ENCODE data around the gene SLC9A9. TPM values are rescaled to one million over a fixed set of nuclear protein-coding genes. Genes with fewer than 3 reads are reported as not detected.
A peak's percentile ranks its signal among the peaks of the same experiment; 100 is the strongest.

Gene SLC9A9
- polyA plus RNA-seq (2011; rRNA removed): 11.5 and 13.4 TPM in 2 replicates
- 25.3 and 38.6 TPM in 2 replicates for polyA minus RNA-seq (2011; rRNA and poly(A)+ RNA removed)

DNA sequence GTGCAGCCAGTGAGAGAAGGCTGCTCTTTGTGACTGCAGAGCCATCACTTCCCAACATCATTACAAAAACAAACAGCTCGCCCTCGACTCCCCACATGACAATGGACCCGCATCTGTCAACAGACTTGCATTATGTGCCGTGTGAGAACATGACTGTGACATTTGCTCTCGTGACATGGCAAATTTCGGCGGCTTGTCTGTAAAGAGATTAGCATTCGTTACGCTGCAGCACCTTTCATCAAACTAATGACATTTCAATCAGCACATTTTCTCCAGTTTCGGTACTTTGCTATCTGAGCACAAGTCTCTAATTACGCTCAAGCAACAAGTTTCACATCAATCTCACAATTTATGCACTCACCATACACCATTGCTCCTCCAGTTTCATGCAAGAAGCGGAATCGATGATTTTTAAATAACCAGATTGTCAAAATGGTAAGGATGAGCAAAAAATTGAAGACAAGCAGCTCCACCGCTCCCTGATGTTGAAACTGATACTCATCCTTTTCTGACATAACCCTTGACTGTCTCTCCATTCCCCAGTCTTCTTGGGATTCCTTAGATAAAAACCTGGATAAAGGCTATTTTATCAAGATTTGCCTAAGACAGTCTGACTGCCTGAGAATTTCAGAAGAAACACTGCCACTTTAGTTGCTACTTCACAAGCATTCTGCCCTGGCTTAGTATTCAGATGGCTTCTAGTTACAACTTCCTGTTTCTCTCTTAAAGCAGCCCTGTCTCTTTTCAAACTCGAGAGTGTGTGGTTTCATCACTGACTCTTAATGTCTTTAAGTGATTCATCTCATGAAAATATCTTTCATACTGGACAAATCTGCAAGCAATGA, at the start of gene SLC9A9:
Gene SLC9A9, minus strand, starts transcription at position 682 of the 845 bp plus-strand sequence. Its CDS starts 146 bp downstream, at position 536.
- H3K27me3 ChIP-seq (ENCODE audit: control insufficient read depth, insufficient read depth, low read length): no peaks in the 10 kb centered on the region
- no peak within 1 kb of the TSS for H3K27ac ChIP-seq (ENCODE audit: low read depth, low read length)
- H3K4me3 ChIP-seq (ENCODE audit: low read depth, low read length): peak within 1 kb of the TSS; percentile 73
- ChIA-PET POLR2A (no interaction called here), CTCF (interaction anchor here (1.1 kb wide), 1 partner anchor 35 kb away, joined by 3 read pairs; no protein-coding TSS in a partner anchor)
- no peaks in the 10 kb centered on the region for H3K9me3 ChIP-seq (ENCODE audit: control insufficient read depth, insufficient read depth, low read length)
- TF ChIP-seq, protein P1, sequence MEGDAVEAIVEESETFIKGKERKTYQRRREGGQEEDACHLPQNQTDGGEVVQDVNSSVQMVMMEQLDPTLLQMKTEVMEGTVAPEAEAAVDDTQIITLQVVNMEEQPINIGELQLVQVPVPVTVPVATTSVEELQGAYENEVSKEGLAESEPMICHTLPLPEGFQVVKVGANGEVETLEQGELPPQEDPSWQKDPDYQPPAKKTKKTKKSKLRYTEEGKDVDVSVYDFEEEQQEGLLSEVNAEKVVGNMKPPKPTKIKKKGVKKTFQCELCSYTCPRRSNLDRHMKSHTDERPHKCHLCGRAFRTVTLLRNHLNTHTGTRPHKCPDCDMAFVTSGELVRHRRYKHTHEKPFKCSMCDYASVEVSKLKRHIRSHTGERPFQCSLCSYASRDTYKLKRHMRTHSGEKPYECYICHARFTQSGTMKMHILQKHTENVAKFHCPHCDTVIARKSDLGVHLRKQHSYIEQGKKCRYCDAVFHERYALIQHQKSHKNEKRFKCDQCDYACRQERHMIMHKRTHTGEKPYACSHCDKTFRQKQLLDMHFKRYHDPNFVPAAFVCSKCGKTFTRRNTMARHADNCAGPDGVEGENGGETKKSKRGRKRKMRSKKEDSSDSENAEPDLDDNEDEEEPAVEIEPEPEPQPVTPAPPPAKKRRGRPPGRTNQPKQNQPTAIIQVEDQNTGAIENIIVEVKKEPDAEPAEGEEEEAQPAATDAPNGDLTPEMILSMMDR (IDR thresholded peaks at IDR 0.05; ENCODE audit: low read depth, low read length): no peak
- peak; percentile 30 for DNase-seq (ENCODE audit: low read depth, low spot score)

DNA sequence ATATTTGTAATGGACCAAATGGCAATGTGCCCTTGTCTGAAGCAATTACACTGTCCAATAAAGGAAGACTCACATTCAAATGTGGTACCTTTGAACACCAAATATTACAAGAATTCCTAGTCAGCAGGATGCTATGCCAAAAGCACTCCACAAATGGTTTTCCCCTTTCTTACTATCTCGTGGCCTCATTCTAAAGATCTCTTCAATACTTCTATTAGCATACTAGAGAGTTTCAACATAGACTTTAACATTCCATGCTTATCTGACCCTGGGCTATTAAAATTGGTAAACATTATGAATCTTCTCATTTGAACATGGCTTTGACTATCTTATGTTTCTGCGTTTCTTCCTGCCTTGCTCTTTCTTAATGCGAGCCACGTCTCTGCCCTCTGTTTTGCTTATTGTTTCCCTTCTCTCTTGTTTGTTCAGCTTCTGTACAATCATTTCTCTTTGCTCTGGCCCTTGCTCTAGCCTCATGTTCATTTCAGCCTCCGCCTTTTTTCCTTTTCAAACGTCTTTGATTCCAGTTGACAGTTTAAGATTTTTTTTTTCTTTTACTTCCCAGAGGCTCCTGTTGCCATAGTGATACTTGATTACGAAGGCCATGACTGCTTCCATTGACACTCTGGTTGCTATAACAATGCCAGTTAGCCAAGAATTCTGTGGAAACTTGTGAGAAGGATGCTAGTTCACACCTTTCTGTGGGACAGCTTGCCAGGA, 49.5 kb upstream of the SLC9A9 start:
- H3K4me3 ChIP-seq (ENCODE audit: low read depth, low read length): no peak overlapping the region
- TF ChIP-seq, protein P1 (IDR thresholded peaks at IDR 0.05; ENCODE audit: low read depth, low read length): no peak
- H3K27me3 ChIP-seq (ENCODE audit: control insufficient read depth, insufficient read depth, low read length): no peaks in the 10 kb centered on the region
- DNase-seq (ENCODE audit: low read depth, low spot score): no peak
- H3K27ac ChIP-seq (ENCODE audit: low read depth, low read length): no peak overlapping the region
- ChIA-PET POLR2A (no interaction called here), CTCF (interaction anchor here (1.0 kb wide), 1 partner anchor 12 kb away, joined by 3 read pairs; no protein-coding TSS in a partner anchor)
- H3K9me3 ChIP-seq (ENCODE audit: control insufficient read depth, insufficient read depth, low read length): no peaks in the 10 kb centered on the region

DNA sequence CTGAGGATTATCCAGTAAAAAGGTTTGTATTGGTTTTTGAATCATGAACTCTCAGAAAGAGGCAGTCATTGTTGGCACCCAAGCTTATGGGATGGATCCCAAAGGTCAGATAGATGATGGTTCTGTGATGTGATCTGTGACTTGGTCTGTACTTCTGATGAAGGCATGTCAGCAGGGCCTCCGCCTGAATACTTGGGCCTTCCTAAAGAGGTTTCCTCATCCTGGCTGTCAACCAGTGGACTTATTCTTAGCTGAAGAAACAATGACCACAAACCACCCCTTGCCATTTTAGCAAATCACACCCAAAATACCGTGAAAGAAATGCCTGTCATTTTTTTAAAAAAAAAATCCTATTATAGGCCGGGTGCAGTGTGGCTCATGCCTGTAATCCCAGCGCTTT, 48.2 kb upstream of the SLC9A9 start:
- POLR2A ChIA-PET: no interaction called here
- no peak overlapping the region for H3K4me3 ChIP-seq (ENCODE audit: low read depth, low read length)
- no peaks in the 10 kb centered on the region for H3K9me3 ChIP-seq (ENCODE audit: control insufficient read depth, insufficient read depth, low read length)
- H3K27ac ChIP-seq (ENCODE audit: low read depth, low read length): no peak overlapping the region
- no peaks in the 10 kb centered on the region for H3K27me3 ChIP-seq (ENCODE audit: control insufficient read depth, insufficient read depth, low read length)
- TF ChIP-seq, protein P1 (IDR thresholded peaks at IDR 0.05; ENCODE audit: low read depth, low read length): no peak
- CTCF ChIA-PET: interaction anchor here (0.6 to 4.0 kb wide), 10 partner anchors 12 to 879 kb away, joined by 3 to 42 read pairs (median 3); partner anchors contain the start of gene DIPK2A
- no peak for DNase-seq (ENCODE audit: low read depth, low spot score)

DNA sequence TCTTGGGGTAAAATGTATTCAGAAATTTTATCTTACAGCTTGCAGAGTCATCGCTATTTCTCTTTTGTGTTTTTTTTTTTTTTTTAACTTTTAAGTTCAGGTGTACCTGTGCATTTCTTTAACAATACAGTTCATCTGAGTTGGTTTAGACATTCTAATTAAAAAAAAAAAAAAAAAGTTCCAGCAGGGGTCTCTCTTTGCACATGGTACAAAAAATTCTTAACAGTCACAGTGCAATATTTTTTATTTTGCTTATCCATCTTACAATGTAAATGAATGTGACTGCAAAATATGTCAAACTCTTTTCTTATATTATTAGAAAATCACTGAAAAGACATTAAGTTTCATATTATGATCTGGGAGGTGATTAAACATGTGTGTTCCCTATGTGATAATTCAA, 47.5 kb upstream of the SLC9A9 start:
- Histone ChIP-seq H3K4me3 (ENCODE audit: low read depth, low read length) (no peak overlapping the region), H3K27me3 (ENCODE audit: control insufficient read depth, insufficient read depth, low read length) (no peaks in the 10 kb centered on the region), H3K27ac (ENCODE audit: low read depth, low read length) (no peak overlapping the region), H3K9me3 (ENCODE audit: control insufficient read depth, insufficient read depth, low read length) (no peaks in the 10 kb centered on the region)
- DNase-seq (ENCODE audit: low read depth, low spot score): no peak
- POLR2A ChIA-PET: no interaction called here
- TF ChIP-seq, protein P1 (IDR thresholded peaks at IDR 0.05; ENCODE audit: low read depth, low read length): peak; percentile 43
- CTCF ChIA-PET: interaction anchor here (0.6 to 4.0 kb wide), 15 partner anchors 11 to 1880 kb away, joined by 3 to 42 read pairs (median 4); partner anchors contain the start of gene DIPK2A

Measured in AG04450 (cell line).